HEK293 (cell line): ENCODE measurements around the gene NRTN.
A peak's percentile ranks its signal among the peaks of the same experiment; 100 is the strongest.

Experiments
- EGR2 ChIP-seq: fragments of 450-650 bp; formaldehyde crosslinking; IDR thresholded peaks from 2 replicates; pipeline ENCODE4 v1.5.1; 2016; ENCODE audit warnings: low read depth, missing biosample characterization, missing genetic modification characterization
- FEZF1 ChIP-seq: fragments of 450-650 bp; formaldehyde crosslinking; IDR thresholded peaks from 2 replicates; pipeline ENCODE4 v1.5.1; 2016; ENCODE audit warnings: missing biosample characterization, missing genetic modification characterization
- GLI4 ChIP-seq: fragments of 450-650 bp; formaldehyde crosslinking; IDR thresholded peaks from 2 replicates; pipeline ENCODE4 v1.5.1; 2016; ENCODE audit warnings: missing biosample characterization, missing genetic modification characterization
- KLF9 ChIP-seq: fragments of 450-650 bp; formaldehyde crosslinking; IDR thresholded peaks from 2 replicates; pipeline ENCODE4 v1.5.1; 2016; ENCODE audit warnings: missing biosample characterization, missing genetic modification characterization, low read depth
- PRDM2 ChIP-seq: fragments of 450-650 bp; formaldehyde crosslinking; IDR thresholded peaks from 2 replicates; pipeline ENCODE4 v1.5.1; 2016; ENCODE audit warnings: missing biosample characterization, missing genetic modification characterization, borderline replicate concordance
- SP2 ChIP-seq: fragments of 450-650 bp; formaldehyde crosslinking; IDR thresholded peaks from 2 replicates; pipeline ENCODE4 v1.5.1; 2016; ENCODE audit warnings: missing biosample characterization, missing genetic modification characterization
- SP3 ChIP-seq: fragments of 450-650 bp; formaldehyde crosslinking; IDR thresholded peaks from 2 replicates; pipeline ENCODE4 v1.5.1; 2016; ENCODE audit warnings: missing biosample characterization, missing genetic modification characterization
- ZBTB21 ChIP-seq: fragments of 450-650 bp; formaldehyde crosslinking; IDR thresholded peaks from 2 replicates; pipeline ENCODE4 v1.5.1; 2017; ENCODE audit warnings: missing biosample characterization, missing genetic modification characterization
- ZBTB44 ChIP-seq: fragments of 450-650 bp; IDR thresholded peaks from 2 replicates; pipeline ENCODE4 v1.5.1; 2018; ENCODE audit warnings: missing biosample characterization, mild to moderate bottlenecking, missing genetic modification characterization
- ZBTB7A ChIP-seq: fragments of 450-650 bp; formaldehyde crosslinking; IDR thresholded peaks from 2 replicates; pipeline ENCODE4 v1.5.1; 2016; ENCODE audit warnings: low read depth, missing biosample characterization, missing genetic modification characterization
- ZNF10 ChIP-seq: fragments of 450-650 bp; formaldehyde crosslinking; IDR thresholded peaks from 2 replicates; pipeline ENCODE4 v1.5.1; 2017; ENCODE audit warnings: missing biosample characterization, missing genetic modification characterization
- ZNF112 ChIP-seq: fragments of 450-650 bp; formaldehyde crosslinking; IDR thresholded peaks from 2 replicates; pipeline ENCODE4 v1.5.0; 2017; ENCODE audit warnings: missing biosample characterization, missing genetic modification characterization
- ZNF16 ChIP-seq: fragments of 450-650 bp; formaldehyde crosslinking; IDR thresholded peaks from 2 replicates; pipeline ENCODE4 v1.5.1; 2016; ENCODE audit warnings: low read depth, missing biosample characterization, missing genetic modification characterization
- ZNF169 ChIP-seq: fragments of 450-650 bp; formaldehyde crosslinking; IDR thresholded peaks from 2 replicates; pipeline ENCODE4 v1.5.1; 2016; ENCODE audit warnings: missing biosample characterization, missing genetic modification characterization
- ZNF174 ChIP-seq: fragments of 450-650 bp; formaldehyde crosslinking; IDR thresholded peaks from 2 replicates; pipeline ENCODE4 v1.5.0; 2017; ENCODE audit warnings: missing biosample characterization, mild to moderate bottlenecking, missing genetic modification characterization
- ZNF175 ChIP-seq: fragments of 450-650 bp; formaldehyde crosslinking; IDR thresholded peaks from 2 replicates; pipeline ENCODE4 v1.5.1; 2016; ENCODE audit warnings: missing biosample characterization, missing genetic modification characterization
- ZNF223 ChIP-seq: fragments of 450-650 bp; formaldehyde crosslinking; IDR thresholded peaks from 2 replicates; pipeline ENCODE4 v1.5.1; 2016; ENCODE audit warnings: missing biosample characterization, missing genetic modification characterization
- ZNF23 ChIP-seq: fragments of 450-650 bp; formaldehyde crosslinking; IDR thresholded peaks from 2 replicates; pipeline ENCODE4 v1.5.1; 2016; ENCODE audit warnings: missing biosample characterization, missing genetic modification characterization, borderline replicate concordance
- ZNF311 ChIP-seq: fragments of 450-650 bp; formaldehyde crosslinking; IDR thresholded peaks from 2 replicates; pipeline ENCODE4 v1.5.1; 2017; ENCODE audit warnings: missing biosample characterization, missing genetic modification characterization, borderline replicate concordance
- ZNF416 ChIP-seq: fragments of 450-650 bp; formaldehyde crosslinking; IDR thresholded peaks from 2 replicates; pipeline ENCODE4 v1.5.1; 2016; ENCODE audit warnings: missing biosample characterization, missing genetic modification characterization
- ZNF449 ChIP-seq: fragments of 450-650 bp; formaldehyde crosslinking; IDR thresholded peaks from 2 replicates; pipeline ENCODE4 v1.5.1; 2017; ENCODE audit warnings: missing biosample characterization, mild to moderate bottlenecking, missing genetic modification characterization, moderate library complexity
- ZNF488 ChIP-seq: fragments of 450-650 bp; formaldehyde crosslinking; IDR thresholded peaks from 2 replicates; pipeline ENCODE4 v1.5.1; 2016; ENCODE audit warnings: missing biosample characterization, missing genetic modification characterization
- ZNF561 ChIP-seq: fragments of 450-650 bp; IDR thresholded peaks from 2 replicates; pipeline ENCODE4 v1.5.1; 2018; ENCODE audit warnings: missing biosample characterization, missing genetic modification characterization, borderline replicate concordance
- ZNF610 ChIP-seq: fragments of 450-650 bp; formaldehyde crosslinking; IDR thresholded peaks from 2 replicates; pipeline ENCODE4 v1.5.1; 2016; ENCODE audit warnings: missing biosample characterization, missing genetic modification characterization, borderline replicate concordance
- ZNF660 ChIP-seq: fragments of 450-650 bp; IDR thresholded peaks from 2 replicates; pipeline ENCODE4 v1.5.1; 2018; ENCODE audit warnings: missing biosample characterization, mild to moderate bottlenecking, missing genetic modification characterization
- ZNF830 ChIP-seq: fragments of 450-650 bp; IDR thresholded peaks from 2 replicates; pipeline ENCODE4 v1.5.0; 2018; ENCODE audit warnings: missing biosample characterization, missing genetic modification characterization, low read depth, mild to moderate bottlenecking, moderate library complexity
- ZNF837 ChIP-seq: fragments of 450-650 bp; formaldehyde crosslinking; IDR thresholded peaks from 2 replicates; pipeline ENCODE4 v1.5.1; 2016; ENCODE audit warnings: missing biosample characterization, missing genetic modification characterization
- ZSCAN4 ChIP-seq: fragments of 450-650 bp; formaldehyde crosslinking; IDR thresholded peaks from 2 replicates; pipeline ENCODE4 v1.5.1; 2017; ENCODE audit warnings: missing biosample characterization, missing genetic modification characterization
- ZXDB ChIP-seq: fragments of 450-650 bp; formaldehyde crosslinking; IDR thresholded peaks from 2 replicates; pipeline ENCODE4 v1.5.1; 2016; ENCODE audit warnings: missing biosample characterization, missing genetic modification characterization

Gene NRTN

GRCh38 chr19:5790559-5791520, 14.0 kb upstream of the NRTN start, which contains the start of gene DUS3L (continued):
- TF ChIP-seq ZBTB44 (tag by site-specific recombination): no peak
- no peak for TF ChIP-seq ZNF112
- no peak for TF ChIP-seq ZNF416 (tag by site-specific recombination)
- no peak for TF ChIP-seq FEZF1
- no peak for TF ChIP-seq ZNF311 (tag by site-specific recombination)
- TF ChIP-seq ZNF10 (tag by site-specific recombination): peak; percentile 48; the same call in 1 of the 2 replicates
- no peak for TF ChIP-seq ZNF449 (tag by site-specific recombination)
- no peak for TF ChIP-seq ZNF660 (tag by site-specific recombination)
- TF ChIP-seq ZNF830 (tag by site-specific recombination): no peak
- TF ChIP-seq ZNF837 (tag by site-specific recombination): no peak
- TF ChIP-seq ZNF223: no peak
- TF ChIP-seq ZNF610 (tag by site-specific recombination): peak; percentile 80; the same call in 1 of the 2 replicates
- no peak for TF ChIP-seq PRDM2
- no peak for TF ChIP-seq ZNF174 (tag by site-specific recombination)
- no peak for TF ChIP-seq EGR2 (tag by site-specific recombination)
- no peak for TF ChIP-seq GLI4 (tag by site-specific recombination)
- TF ChIP-seq ZNF561 (tag by site-specific recombination): peak; percentile 45; the same call in 1 of the 2 replicates
- TF ChIP-seq ZXDB (tag by site-specific recombination): peak; percentile 97
- no peak for TF ChIP-seq ZNF169 (tag by site-specific recombination)
- peak; percentile 84 for TF ChIP-seq SP3
- peak; percentile 92 for TF ChIP-seq ZBTB7A (tag by site-specific recombination)
- peak; percentile 89 for TF ChIP-seq SP2 (tag by site-specific recombination)
- TF ChIP-seq KLF9 (tag by site-specific recombination): peak; percentile 64
- TF ChIP-seq ZNF16: no peak
- no peak for TF ChIP-seq ZNF175 (tag by site-specific recombination)
- TF ChIP-seq ZNF23 (tag by site-specific recombination): no peak
- peak; percentile 100 for TF ChIP-seq ZBTB21 (tag by site-specific recombination)
- no peak for TF ChIP-seq ZNF488 (tag by site-specific recombination)
- TF ChIP-seq ZSCAN4 (tag by site-specific recombination): peak; percentile 57; the same call in 1 of the 2 replicates
